ENCODE results near the gene CRIP3.

The CRIP3 gene

GRCh38 chr6:43273707-43274106 lies 34.9 kb downstream of the CRIP3 start:
- DNase-seq (ENCODE audit: low spot score), result no peak

- DNase-seq (ENCODE audit: low spot score), result no peak
Measured at GRCh38 chr6:43271944-43272343, 36.7 kb downstream of the CRIP3 start.

GRCh38 chr6:43271103-43271815 lies 37.4 kb downstream of the CRIP3 start:
- DNase-seq (ENCODE audit: low spot score), result no peak

GRCh38 chr6:43269273-43270007 lies 39.2 kb downstream of the CRIP3 start:
- no peak for DNase-seq (ENCODE audit: low spot score)

- no peak for DNase-seq (ENCODE audit: low spot score)
Measured at GRCh38 chr6:43268782-43269272, 39.8 kb downstream of the CRIP3 start.

GRCh38 chr6:43268355-43268700 lies 40.3 kb downstream of the CRIP3 start:
- peak; percentile 80 for DNase-seq (ENCODE audit: low spot score)

GRCh38 chr6:43267619-43268354 lies 40.8 kb downstream of the CRIP3 start:
- DNase-seq (ENCODE audit: low spot score), result peak; percentile 20

- no peak for DNase-seq (ENCODE audit: low spot score)
Measured at GRCh38 chr6:43265564-43265963, 43.1 kb downstream of the CRIP3 start.

GRCh38 chr6:43264599-43265145 lies 44.0 kb downstream of the CRIP3 start:
- no peak for DNase-seq (ENCODE audit: low spot score)

- DNase-seq (ENCODE audit: low spot score), result peak; percentile 42
Measured at GRCh38 chr6:43263314-43264178, 45.1 kb downstream of the CRIP3 start.

GRCh38 chr6:43262780-43263313 lies 45.8 kb downstream of the CRIP3 start:
- no peak for DNase-seq (ENCODE audit: low spot score)

- no peak for DNase-seq (ENCODE audit: low spot score)
Measured at GRCh38 chr6:43262000-43262779, 46.4 kb downstream of the CRIP3 start.

- no peak for DNase-seq (ENCODE audit: low spot score)
Measured at GRCh38 chr6:43261198-43261597, 47.4 kb downstream of the CRIP3 start.

GRCh38 chr6:43260791-43261190 lies 47.8 kb downstream of the CRIP3 start:
- DNase-seq (ENCODE audit: low spot score), result no peak

GRCh38 chr6:43258807-43259686 lies 49.6 kb downstream of the CRIP3 start:
- DNase-seq (ENCODE audit: low spot score), result no peak

- DNase-seq (ENCODE audit: low spot score), result no peak
Measured at GRCh38 chr6:43258180-43258579, 50.4 kb downstream of the CRIP3 start.

- DNase-seq (ENCODE audit: low spot score), result no peak
Measured at GRCh38 chr6:43257367-43258145, 51.1 kb downstream of the CRIP3 start.

GRCh38 chr6:43256670-43257366 lies 51.8 kb downstream of the CRIP3 start:
- DNase-seq (ENCODE audit: low spot score), result no peak
